HG03097 (cell line): ENCODE measurements around the gene RAB29.

Source experiments
- ATAC-seq: cut with Tn5 transposase; IDR thresholded peaks from one replicate; pipeline ENCODE4 v1.9.1; 2021; ENCODE audit not compliant: unreplicated experiment, low FRiP score

Gene RAB29

GRCh38 chr1:205797168-205797567 lies 21.9 kb upstream of the RAB29 start:
- no peak for ATAC-seq

GRCh38 chr1:205794011-205794730 lies 18.9 kb upstream of the RAB29 start:
- ATAC-seq, result no peak

- no peak for ATAC-seq
These were observed 17.8 kb upstream of the RAB29 start for GRCh38 chr1:205792961-205793673.

GRCh38 chr1:205792481-205792881 lies 17.2 kb upstream of the RAB29 start:
- no peak for ATAC-seq

- no peak for ATAC-seq
These were observed 16.4 kb upstream of the RAB29 start for GRCh38 chr1:205791568-205792180.

- no peak for ATAC-seq
These were observed 12.1 kb upstream of the RAB29 start for GRCh38 chr1:205787287-205787916.

- no peak for ATAC-seq
These were observed 11.3 kb upstream of the RAB29 start for GRCh38 chr1:205786601-205787000.

GRCh38 chr1:205785446-205785845 lies 10.2 kb upstream of the RAB29 start:
- no peak for ATAC-seq

- ATAC-seq, result no peak
These were observed 8.6 kb upstream of the RAB29 start for GRCh38 chr1:205783904-205784303.

GRCh38 chr1:205783433-205783795 lies 8.1 kb upstream of the RAB29 start:
- no peak for ATAC-seq

GRCh38 chr1:205782627-205783432 lies 7.5 kb upstream of the RAB29 start:
- no peak for ATAC-seq

- no peak for ATAC-seq
These were observed 5.1 kb upstream of the RAB29 start for GRCh38 chr1:205780335-205780734.

- ATAC-seq, result no peak
These were observed 2.7 kb upstream of the RAB29 start for GRCh38 chr1:205777994-205778393.

- ATAC-seq, result no peak
These were observed 405 bp upstream of the RAB29 start for GRCh38 chr1:205775717-205776056.

GRCh38 chr1:205774198-205775014 lies 876 bp downstream of the RAB29 start:
- ATAC-seq, result no peak

- no peak for ATAC-seq
These were observed 2.7 kb downstream of the RAB29 start for GRCh38 chr1:205772607-205773032.

GRCh38 chr1:205770618-205771017 lies 4.7 kb downstream of the RAB29 start:
- no peak for ATAC-seq

- no peak for ATAC-seq
These were observed 5.5 kb downstream of the RAB29 start for GRCh38 chr1:205769641-205770365.

- no peak for ATAC-seq
These were observed 8.0 kb downstream of the RAB29 start for GRCh38 chr1:205767248-205767647.
